GM19324 (cell line): ENCODE measurements around the gene DHX38.

Source experiments
- ATAC-seq: cut with Tn5 transposase; IDR thresholded peaks from one replicate; pipeline ENCODE4 v1.9.1; 2021; ENCODE audit warnings: mild to moderate bottlenecking, moderate library complexity; ENCODE audit not compliant: unreplicated experiment, low FRiP score

The DHX38 gene

DNA sequence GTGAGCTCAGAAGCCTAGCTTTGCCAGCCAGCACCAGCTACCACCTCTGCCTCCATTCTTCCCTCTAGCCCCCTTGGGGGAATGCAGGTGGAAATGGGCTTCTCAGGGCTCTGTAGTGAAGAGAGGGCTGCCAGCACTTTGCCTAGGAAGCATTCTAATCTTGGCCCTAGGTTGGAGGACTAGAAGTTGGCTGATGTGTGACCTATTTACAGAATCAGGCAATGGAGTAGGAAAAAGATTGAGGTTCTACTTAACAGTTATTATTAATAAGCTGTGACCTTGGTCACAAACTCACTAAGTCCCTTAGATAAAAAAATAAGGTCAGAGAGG is 19.9 kb downstream of the DHX38 start:
- ATAC-seq, result no peak

- ATAC-seq, result no peak
Measured at GRCh38 chr16:72120026-72120425, 26.4 kb downstream of the DHX38 start.

- no peak for ATAC-seq
Measured at GRCh38 chr16:72122308-72122707, 28.7 kb downstream of the DHX38 start.

DNA sequence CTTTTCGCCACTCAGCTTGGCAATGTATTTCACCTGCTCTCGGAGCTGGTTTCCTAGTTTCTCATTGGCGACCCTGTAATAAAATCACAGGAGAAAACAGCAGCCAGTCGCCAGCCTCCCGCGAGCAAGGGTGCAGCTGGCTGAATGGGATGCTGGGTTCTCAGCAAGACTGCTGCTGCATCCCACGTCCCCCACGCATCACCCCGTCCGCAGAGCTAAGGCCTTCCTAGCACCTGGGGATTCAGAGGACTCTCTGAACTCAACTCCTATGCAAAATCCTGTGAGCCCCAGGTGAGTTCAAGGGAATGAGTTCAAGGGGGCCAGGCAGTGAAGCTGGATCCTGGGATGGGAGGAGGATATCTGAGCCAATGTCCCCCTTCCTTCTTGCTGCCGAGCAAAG is 29.3 kb downstream of the DHX38 start:
- ATAC-seq, result no peak

GRCh38 chr16:72123426-72123825 is 29.8 kb downstream of the DHX38 start:
- ATAC-seq, result no peak

- no peak for ATAC-seq
Measured at GRCh38 chr16:72124148-72124547, 30.5 kb downstream of the DHX38 start.

DNA sequence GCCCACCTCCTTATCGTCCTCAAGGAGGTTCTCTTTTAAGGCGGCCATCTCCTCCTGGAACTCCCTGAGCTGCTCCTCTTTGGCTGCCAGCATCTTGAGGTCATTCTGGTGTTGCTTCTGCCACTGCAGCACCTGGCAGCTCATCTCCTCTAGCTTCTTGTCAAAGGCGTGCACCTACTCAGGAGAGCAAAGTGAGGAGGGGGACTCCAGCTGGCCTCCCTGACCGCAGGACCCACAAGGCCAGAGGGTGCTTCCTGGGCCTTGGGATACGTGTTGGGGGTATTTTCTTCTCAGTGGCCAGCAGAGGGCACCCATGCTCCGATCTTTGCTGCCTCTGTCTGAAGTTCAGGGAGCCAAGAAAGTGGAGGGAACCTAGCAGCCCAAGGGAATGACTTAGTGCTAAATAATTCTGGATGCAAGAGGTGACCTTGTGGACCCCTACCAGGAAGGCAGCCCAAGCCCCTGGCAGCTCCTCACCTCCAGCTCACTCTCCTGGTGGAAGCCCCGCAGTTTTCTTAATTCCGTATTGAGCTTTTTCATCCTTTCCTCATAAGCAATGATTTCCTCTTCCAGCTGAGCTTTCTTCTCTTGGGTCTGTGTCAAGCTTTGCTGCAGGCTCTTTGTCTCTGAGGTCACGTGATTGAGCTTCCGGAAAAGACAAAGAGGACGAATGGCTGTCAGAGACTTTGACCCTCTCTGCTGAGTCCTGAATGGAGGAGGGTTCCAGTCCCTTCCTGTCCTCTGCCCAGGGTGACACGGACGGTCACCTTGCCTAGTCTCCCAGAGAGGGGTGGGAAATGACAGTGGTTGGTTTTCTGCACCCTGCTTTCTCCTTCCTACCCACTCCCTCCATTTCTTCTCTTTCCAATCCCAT is 31.4 kb downstream of the DHX38 start:
- no peak for ATAC-seq

DNA sequence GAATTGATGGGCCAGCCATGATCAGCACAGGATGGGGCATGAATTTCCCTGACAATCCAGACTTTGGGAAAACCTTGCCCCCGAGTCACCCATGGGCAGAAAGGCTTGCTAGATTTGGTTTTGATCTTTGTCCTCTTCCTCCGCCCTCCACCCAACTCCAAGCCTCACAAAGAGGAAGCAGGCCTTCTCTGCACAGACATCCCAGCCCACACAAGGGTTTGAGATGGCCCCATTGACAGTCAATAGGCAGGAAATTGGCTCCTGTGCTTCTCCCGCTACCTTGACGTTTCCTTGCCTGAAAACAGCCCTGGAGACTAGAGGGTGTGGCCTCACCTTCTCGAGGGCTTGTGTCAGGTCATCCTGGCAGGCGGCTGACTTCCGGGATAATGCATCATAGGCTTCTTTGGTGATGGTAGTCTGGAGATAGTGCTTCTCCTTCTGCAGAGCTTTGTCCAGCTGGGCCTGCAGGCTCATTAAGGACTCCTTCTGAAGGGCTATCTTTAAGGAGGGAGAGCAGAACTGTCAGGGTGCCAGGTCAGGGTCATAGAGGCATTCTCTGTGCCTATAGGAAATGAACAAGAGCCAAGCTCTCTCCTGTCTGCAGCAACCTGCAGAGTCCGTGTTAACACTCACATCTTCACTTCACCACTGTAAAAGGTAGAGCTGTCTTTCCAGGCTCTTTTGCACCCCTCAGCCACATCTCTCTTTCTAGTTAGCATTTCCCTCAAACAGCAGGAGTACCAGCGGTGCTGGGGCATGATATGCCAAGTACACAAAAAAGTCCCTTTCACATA is 32.2 kb downstream of the DHX38 start:
- ATAC-seq, result no peak

GRCh38 chr16:72126429-72126765 is 32.8 kb downstream of the DHX38 start:
- ATAC-seq, result no peak

DNA sequence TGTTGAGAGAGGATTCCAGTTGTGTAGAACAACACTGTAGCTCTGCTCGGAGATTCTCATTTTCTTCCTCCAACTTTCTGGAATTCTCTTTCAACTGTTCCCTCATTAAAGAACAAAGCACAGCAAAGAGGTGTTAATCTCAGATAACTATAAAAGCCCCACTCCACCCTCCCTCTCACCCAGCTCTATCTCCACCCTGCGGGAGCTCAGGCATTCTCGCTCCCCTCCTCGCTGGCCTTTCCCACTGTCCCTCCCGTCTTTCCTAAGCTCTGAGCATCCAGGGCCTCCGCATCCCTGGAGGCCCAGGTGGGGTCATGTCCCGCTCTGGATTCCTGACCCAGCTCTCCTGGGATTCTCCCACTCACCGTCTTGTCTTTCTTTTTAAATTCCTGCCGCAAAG is 35.1 kb downstream of the DHX38 start:
- no peak for ATAC-seq

DNA sequence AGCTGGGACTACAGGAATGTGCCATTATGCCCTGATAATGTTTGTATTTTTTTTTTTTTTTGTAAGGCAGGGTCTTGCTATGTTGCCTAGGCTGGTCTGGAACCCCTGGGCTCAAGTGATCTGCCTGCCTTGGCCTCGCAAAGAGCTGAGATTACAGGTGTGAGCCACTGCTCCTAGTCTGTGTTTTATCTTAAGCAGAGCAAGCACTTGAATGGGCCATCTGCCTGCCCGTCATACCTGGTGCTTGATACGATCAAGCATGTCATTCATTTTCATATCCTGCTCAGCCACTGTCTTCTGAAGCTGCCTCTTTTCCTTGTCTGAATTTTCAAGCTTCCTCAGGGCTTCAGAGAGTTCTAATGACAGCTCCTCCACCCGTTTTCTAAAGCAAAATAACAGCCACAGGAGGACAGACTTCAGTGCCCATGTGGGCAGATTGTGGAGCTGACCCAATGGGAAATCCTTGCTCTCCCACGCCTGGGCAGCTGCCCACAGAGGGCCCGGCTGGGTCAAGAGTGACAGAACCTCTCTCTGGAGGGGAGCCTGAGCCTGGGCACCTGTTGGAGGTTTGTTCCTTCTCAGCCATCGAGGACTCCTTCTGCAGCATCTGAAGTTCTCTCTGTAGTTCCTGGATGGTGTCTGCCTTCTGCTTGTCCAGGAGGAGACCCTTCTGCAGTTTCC is 36.5 kb downstream of the DHX38 start:
- no peak for ATAC-seq

DNA sequence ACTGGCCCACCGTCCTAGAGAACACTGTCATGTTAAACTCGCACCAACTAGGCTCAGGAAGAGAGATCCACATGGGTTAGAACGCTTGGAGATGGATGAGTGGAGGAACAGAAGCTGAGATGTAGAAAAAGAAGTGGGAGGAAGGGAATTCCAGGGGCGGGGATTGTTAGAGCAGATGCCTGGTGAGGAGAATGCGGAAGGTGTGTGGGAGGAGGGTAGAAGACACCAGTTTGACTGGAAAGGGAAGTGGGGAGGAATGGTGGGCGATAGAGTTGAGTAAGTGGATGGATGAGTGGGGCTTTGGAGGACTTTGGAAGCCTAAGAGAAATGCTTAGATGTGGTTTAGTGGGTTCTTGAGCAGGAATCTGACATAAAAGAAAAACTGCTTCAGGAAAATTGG is 37.4 kb downstream of the DHX38 start:
- ATAC-seq, result no peak

- no peak for ATAC-seq
Measured at GRCh38 chr16:72132726-72133125, 39.1 kb downstream of the DHX38 start.

GRCh38 chr16:72134507-72134906 is 40.9 kb downstream of the DHX38 start:
- ATAC-seq, result no peak

GRCh38 chr16:72137380-72138063 is 43.9 kb downstream of the DHX38 start:
- no peak for ATAC-seq

GRCh38 chr16:72138064-72138572 is 44.5 kb downstream of the DHX38 start:
- ATAC-seq, result no peak

- ATAC-seq, result no peak
Measured at GRCh38 chr16:72139908-72140307, 46.3 kb downstream of the DHX38 start.

DNA sequence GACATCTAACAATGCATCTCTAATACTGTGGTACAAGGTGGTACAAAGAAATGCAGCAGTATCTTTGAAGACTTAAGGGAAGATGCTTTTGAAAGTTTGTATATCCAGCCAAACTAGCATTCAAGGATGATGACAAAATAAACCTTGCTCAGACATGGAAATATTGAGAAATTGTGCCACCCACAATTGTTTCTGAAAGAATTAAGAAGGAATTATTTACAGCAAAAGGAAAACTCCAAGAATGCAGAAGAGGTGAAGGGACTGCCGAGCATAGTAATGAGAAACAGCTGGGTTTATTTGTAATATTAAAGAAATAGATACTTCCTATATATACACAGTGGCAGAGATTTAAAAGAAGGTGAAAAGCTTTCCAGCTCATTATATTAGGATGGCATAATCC is 48.8 kb downstream of the DHX38 start:
- no peak for ATAC-seq

DNA sequence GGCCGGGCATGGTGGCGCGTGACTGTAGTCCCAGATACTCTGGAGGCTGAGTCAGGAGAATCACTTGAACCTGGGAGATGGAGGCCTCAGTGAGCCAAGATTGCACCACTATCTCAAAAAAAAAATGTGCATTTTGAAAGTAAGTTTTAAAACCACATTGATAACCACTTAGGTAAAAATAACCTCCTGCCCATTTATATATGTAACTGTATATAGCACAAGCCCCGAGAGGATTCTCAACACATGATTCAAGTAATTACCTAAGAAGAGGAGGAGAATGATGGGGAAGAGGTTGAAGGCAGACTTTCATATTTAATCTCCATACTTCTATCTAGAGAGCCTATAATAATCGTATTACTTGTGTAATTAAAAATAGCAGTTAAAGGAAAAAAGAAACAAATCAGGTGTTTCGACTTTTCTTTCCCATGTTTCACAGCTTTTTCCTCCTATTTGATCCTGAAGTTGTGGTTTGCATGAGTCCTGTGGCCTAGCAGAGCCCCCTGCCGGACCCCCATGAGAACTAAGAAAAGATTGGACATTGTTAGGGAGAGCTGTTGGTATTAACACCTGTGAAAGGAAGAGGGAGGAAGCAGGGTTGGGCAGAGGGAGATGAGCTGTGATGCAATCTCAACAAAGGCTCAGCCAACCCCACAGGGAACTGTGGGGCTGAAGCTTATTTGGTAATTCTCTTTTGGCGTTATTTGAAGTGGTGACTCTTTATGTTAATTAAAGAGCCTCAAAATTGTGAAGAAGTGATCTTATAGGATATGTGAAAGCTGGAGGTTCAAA is 56.2 kb downstream of the DHX38 start:
- ATAC-seq, result no peak

GRCh38 chr16:72159386-72159785 is 65.7 kb downstream of the DHX38 start:
- no peak for ATAC-seq
